ENCODE results near the gene PRADC1.

PRADC1 gene

DNA sequence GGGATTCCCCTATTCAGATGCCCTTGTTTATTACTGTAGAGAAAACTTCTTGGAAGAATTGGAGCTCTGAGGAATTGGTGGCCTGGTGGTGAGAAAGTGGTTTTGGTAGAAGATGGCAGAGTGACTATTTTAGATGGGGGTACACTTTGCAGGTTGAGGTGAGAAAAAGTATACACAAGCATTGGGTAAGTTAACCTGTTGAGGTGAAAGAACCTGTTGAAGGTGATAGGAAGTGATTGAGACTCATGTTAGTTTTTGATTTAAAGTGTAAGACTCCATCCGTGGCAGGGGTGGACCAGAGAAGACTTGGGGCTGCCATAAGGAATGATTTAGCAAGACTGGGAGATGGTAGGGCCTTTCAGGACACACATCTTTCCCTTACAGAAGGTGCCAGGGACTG is 4.1 kb upstream of the PRADC1 start:
- peaks cover 58% of the 10 kb centered on the region for H4K20me1 ChIP-seq (ENCODE audit: insufficient read depth, low read length)
- peak overlapping the region; percentile 85; the same call in 1 of the 2 replicates for H3K4me2 ChIP-seq (ENCODE audit: insufficient read depth, low read length)
- H3K9me3 ChIP-seq (ENCODE audit: insufficient read depth, low read length, severe bottlenecking) = no peaks in the 10 kb centered on the region
- no peak overlapping the region for H2AFZ ChIP-seq (ENCODE audit: low read depth, low read length)
- H3K36me3 ChIP-seq (ENCODE audit: insufficient read depth, low read length) = peaks cover 65% of the 10 kb centered on the region
- peak overlapping the region in 1 of 2 experiments; percentile 36; a peak in 1 of 4 replicates for H3K4me3 ChIP-seq (ENCODE audit: low read depth in 1 of 2, low read length in 2 of 2)
- DNase-seq (no peak), ATAC-seq (ENCODE audit: insufficient read depth, low read depth) (no peak)
- H3K27me3 ChIP-seq (ENCODE audit: insufficient read depth, low read length, poor library complexity) = no peaks in the 10 kb centered on the region
- peaks cover 46% of the 10 kb centered on the region for H3K4me1 ChIP-seq (ENCODE audit: insufficient read depth, low read length)
- H3K79me2 ChIP-seq (ENCODE audit: insufficient read depth, low read length) = peaks cover 88% of the 10 kb centered on the region
- TF ChIP-seq, protein P1, sequence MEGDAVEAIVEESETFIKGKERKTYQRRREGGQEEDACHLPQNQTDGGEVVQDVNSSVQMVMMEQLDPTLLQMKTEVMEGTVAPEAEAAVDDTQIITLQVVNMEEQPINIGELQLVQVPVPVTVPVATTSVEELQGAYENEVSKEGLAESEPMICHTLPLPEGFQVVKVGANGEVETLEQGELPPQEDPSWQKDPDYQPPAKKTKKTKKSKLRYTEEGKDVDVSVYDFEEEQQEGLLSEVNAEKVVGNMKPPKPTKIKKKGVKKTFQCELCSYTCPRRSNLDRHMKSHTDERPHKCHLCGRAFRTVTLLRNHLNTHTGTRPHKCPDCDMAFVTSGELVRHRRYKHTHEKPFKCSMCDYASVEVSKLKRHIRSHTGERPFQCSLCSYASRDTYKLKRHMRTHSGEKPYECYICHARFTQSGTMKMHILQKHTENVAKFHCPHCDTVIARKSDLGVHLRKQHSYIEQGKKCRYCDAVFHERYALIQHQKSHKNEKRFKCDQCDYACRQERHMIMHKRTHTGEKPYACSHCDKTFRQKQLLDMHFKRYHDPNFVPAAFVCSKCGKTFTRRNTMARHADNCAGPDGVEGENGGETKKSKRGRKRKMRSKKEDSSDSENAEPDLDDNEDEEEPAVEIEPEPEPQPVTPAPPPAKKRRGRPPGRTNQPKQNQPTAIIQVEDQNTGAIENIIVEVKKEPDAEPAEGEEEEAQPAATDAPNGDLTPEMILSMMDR (IDR thresholded peaks at IDR 0.05; ENCODE audit: borderline replicate concordance, extremely low read depth, low read length, poor library complexity, severe bottlenecking) = no peak
- no peak for TF ChIP-seq EZH2 (IDR thresholded peaks at IDR 0.05; ENCODE audit: borderline replicate concordance, low read depth, low read length, severe bottlenecking)
- no peak overlapping the region for H3K27ac ChIP-seq (ENCODE audit: low read length)
- H3K9ac ChIP-seq (ENCODE audit: low read depth, low read length) = peak overlapping the region; percentile 24; the same call in 1 of the 2 replicates

DNA sequence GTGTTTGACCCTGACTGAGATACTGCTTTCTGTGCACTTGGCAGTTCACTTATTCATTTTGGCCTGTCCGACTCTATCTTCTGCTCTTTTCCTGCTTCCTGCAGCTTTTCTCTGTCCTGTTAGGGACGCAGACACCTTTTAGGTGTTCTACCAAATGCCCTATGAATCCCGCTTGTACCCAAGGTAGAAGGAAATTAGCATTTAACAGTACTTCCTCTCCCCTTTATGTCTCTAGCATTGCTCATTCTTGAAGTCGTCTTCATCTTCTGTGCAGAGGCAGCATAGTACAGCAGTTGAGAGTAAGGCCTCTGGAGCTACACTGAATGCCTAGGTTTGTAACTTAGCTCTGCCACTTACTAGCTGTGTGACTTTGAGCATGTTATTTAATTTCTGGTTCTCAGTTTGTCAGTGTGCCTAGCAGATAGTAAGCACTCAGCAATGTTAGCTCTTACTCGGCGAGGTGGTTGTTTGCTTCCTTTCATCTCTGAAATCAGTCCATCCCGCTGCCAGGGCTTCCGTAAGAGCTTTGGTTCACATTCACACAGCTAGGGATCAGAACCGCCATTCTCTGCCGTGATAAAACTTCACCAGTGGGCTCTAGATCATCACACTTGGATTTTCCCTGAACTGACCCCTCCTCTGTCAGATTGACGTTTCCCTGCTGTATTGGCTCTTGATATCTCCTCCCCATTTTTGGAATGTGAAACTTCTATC is 2.4 kb upstream of the PRADC1 start:
- Histone ChIP-seq H3K79me2 (ENCODE audit: insufficient read depth, low read length) (peaks cover 76% of the 10 kb centered on the region), H3K27me3 (ENCODE audit: insufficient read depth, low read length, poor library complexity) (no peaks in the 10 kb centered on the region), H3K4me2 (ENCODE audit: insufficient read depth, low read length) (peak overlapping the region; percentile 85), H3K9ac (ENCODE audit: low read depth, low read length) (peak overlapping the region; percentile 93), H3K4me3 (ENCODE audit: low read depth in 1 of 2, low read length in 2 of 2) (peak overlapping the region; percentile 63 to 71), H3K27ac (ENCODE audit: low read length) (peak overlapping the region; percentile 87), H3K4me1 (ENCODE audit: insufficient read depth, low read length) (peaks cover 52% of the 10 kb centered on the region), H2AFZ (ENCODE audit: low read depth, low read length) (no peak overlapping the region), H3K36me3 (ENCODE audit: insufficient read depth, low read length) (peaks cover 55% of the 10 kb centered on the region), H4K20me1 (ENCODE audit: insufficient read depth, low read length) (peaks cover 53% of the 10 kb centered on the region), H3K9me3 (ENCODE audit: insufficient read depth, low read length, severe bottlenecking) (no peaks in the 10 kb centered on the region)
- TF ChIP-seq EZH2 (IDR thresholded peaks at IDR 0.05; ENCODE audit: borderline replicate concordance, low read depth, low read length, severe bottlenecking) = no peak
- TF ChIP-seq, protein P1 (IDR thresholded peaks at IDR 0.05; ENCODE audit: borderline replicate concordance, extremely low read depth, low read length, poor library complexity, severe bottlenecking) = no peak
- DNase-seq = no peak
- no peak for ATAC-seq (ENCODE audit: insufficient read depth, low read depth)

DNA sequence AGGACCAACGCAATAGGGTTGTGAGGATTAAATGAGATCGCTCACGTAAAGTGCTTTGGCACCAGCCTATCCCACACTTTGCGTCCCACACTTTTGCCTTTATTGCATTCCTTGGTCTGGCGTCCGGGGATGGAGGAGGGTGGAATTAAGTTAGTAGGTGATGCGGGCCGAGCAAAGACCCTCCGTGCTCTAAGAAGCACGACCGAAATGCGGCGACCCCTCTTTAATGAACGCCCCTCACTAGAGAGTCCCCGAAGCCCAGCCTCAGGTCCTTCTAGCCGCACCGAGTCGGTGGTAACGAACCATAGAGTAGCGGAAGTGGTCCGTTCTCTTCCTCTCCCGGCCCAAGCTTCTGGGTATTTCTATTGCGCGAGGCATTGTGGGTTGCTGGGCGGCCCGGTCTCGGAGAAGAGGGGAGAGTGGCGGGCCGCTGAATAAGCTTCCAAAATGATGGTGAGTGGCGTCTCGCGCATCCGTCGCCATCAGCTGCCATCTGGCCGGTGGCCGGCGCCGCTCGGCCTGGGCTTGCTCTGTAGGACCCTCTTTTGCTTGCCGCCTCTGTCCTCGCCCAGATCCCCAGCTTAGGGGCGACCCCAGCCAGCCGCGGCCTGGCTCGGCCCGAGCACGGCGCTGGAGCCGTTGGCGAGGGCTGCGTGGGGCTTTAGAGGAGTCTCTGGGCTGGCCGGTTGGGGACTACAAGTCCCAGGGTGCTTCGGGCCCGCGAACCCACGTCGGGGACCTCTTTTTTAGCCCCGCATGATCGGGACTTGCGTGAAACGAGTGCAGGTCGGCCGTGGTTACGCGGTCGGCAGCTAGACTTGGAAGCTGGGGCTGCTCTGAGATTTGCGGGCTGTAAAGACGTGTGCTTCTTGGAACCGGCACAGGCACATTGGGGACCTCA is 1.1 kb upstream of the PRADC1 start, which contains the start of gene CCT7:
Gene CCT7, plus strand, starts transcription at position 377 of the 901 bp plus-strand sequence. Its CDS starts 71 bp downstream, at position 448.
- H2AFZ ChIP-seq (ENCODE audit: low read depth, low read length) = peak within 1 kb of the TSS; percentile 87
- peak within 1 kb of the TSS; percentile 85 for H3K4me2 ChIP-seq (ENCODE audit: insufficient read depth, low read length)
- peak; percentile 93 for DNase-seq
- H3K9me3 ChIP-seq (ENCODE audit: insufficient read depth, low read length, severe bottlenecking) = no peaks in the 10 kb centered on the region
- peak; percentile 74 for ATAC-seq (ENCODE audit: insufficient read depth, low read depth)
- peaks cover 63% of the 10 kb centered on the region for H3K79me2 ChIP-seq (ENCODE audit: insufficient read depth, low read length)
- peak within 1 kb of the TSS; percentile 93 for H3K9ac ChIP-seq (ENCODE audit: low read depth, low read length)
- TF ChIP-seq EZH2 (IDR thresholded peaks at IDR 0.05; ENCODE audit: borderline replicate concordance, low read depth, low read length, severe bottlenecking) = no peak
- TF ChIP-seq, protein P1 (IDR thresholded peaks at IDR 0.05; ENCODE audit: borderline replicate concordance, extremely low read depth, low read length, poor library complexity, severe bottlenecking) = no peak
- H3K27ac ChIP-seq (ENCODE audit: low read length) = peak within 1 kb of the TSS; percentile 87
- H3K36me3 ChIP-seq (ENCODE audit: insufficient read depth, low read length) = peaks cover 50% of the 10 kb centered on the region
- H3K4me3 ChIP-seq (ENCODE audit: low read depth in 1 of 2, low read length in 2 of 2) = peak within 1 kb of the TSS; percentile 63 to 71
- H3K4me1 ChIP-seq (ENCODE audit: insufficient read depth, low read length) = peaks cover 46% of the 10 kb centered on the region
- no peaks in the 10 kb centered on the region for H3K27me3 ChIP-seq (ENCODE audit: insufficient read depth, low read length, poor library complexity)
- peaks cover 41% of the 10 kb centered on the region for H4K20me1 ChIP-seq (ENCODE audit: insufficient read depth, low read length)

Data from DND-41 (cell line).